ENCODE results near the gene RUNX1. TPM values are rescaled to one million over a fixed set of nuclear protein-coding genes. Genes with fewer than 3 reads are reported as not detected.
"Not testable (repeated sequence)": the region's sequence is repeated elsewhere in the genome, so short reads cannot be mapped to it uniquely, and the experiment has no call there.

RUNX1 gene
- total RNA-seq, 1 donor from 2014 or later, result 25.4 TPM

DNA sequence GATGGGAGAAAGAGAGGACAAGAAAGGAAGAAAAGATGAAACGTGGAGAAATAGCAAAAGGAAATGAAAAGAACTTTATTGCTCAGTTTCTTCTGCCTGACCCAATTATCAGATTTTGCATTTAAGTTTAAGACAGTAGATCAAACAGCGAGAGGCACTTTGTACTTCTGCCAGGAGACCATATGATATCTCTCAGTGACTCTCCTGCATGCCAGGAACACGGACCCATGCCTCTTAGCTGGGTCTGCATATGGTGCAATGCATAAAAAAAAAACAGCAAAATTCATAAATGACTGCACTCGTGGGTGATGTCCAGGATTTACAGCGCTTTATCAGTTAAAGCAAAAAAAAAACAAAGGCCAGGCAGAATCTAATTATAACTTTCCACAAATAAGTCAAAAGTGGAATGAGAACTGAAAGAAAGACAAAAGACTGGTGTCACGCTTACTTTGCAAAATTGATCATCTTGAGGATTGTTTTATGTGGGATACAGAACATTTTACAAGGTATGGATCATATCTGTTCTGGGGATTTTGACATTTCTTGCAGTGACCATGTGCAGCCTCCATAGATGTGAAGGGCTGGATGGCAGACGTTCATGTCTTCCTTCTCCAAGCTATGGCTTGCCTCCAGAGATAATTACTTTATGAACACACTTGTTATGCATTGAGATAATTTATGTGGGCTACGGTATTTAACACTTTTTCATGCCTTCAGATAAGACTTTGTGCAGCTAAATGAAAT, 79.5 kb downstream of the RUNX1 start:
- DNase-seq (ENCODE audit: low read depth), result no peak

DNA sequence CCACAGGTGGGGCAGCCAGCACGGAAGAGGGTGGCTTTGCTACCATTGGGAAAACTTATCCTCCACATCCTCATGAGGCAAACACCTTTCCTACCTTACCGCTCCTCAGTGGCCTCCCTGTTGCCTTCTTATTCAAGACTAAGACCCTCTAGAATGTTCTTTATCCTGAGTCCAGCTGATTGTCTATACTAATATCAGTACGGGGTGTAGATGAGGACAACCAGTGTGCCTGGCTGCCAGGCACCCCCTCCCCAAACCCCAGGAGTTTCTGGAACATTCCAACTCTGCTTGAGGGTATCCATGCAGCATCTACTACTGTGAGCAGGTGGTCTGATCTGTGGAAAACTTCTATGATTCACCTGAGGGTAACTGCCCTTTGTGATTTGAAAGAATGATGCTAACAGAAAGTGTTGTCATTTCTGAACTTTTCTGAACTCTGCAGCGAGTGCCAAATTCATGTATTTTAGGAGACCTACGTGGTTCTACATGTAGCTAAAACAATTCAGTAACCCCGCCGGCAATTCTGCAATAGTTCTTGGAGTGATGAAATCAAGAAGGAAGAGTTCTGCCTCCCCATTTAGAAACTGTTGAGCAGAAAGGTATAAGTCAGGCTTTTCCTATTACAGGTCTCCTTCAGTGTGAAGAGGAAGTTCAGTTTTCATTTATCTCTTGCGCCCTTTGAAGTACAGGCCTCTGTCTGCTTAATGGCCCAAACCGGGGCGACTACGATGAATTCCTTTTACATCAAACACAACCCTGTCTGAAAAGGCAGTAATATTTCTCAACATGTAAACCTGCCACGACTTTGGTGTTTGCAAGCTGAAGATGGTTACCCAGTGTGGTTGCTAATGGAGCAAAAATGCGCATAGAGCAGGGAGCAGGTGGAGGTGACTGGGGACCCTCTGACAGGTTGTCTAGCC, 80.4 kb downstream of the RUNX1 start:
- DNase-seq (ENCODE audit: low read depth), result no peak

DNA sequence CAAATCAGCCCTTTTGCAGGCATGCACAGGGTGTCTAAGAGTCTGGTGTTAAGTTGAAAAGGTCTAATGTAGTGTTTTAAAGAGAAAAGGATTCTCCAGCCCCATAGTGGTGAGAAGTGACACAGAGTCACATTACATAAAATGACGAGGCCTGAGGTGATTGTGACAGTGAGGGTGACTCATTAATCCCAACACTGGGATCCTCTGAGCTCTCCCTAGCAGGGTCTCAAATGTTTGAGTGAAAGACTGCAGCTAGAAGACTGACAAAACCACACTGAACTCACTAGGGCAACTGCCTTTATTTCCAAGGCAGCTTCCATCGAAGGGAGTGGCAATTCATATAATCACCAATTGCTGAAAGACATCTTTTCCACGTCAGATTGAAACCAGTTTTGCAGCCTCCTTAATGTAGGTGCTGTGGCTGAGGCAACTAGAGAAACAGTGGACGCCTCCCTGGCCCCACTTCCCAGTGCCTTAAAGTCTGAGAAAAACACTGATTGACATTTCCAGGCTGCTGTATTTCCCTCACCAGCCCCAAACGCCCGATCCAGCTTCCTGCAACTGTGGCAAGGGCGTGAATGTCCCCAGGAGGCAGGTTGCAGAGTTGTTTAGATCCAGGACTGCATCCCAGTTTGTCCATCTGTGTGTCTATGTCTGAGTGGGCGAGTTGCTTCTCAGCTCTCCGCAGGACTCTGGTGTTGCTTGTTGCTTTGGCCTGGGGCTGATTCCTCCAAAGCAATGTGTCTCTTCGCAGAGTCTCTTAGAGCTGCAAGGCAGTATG, 81.4 kb downstream of the RUNX1 start:
- peak; percentile 10 for DNase-seq (ENCODE audit: low read depth)

DNA sequence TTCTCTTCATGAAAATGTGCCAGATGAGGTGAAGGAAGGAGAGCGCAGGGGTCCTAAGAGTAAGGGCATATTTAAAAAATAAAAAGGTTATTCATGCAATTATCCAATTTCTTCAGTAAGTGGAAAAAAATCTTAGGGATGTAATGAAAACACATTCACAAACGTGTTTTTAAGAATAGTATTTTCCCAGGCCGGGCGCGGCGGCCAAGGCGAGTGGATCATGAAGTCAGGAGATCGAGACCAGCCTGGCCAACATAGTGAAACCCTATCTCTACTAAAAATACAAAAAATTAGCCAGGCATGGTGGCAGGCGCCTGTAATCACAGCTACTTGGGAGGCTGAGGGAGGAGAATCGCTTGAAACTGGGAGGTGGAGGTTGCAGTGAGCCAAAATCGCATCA, 82.2 kb downstream of the RUNX1 start:
- DNase-seq (ENCODE audit: low read depth), result not testable (repeated sequence)

DNA sequence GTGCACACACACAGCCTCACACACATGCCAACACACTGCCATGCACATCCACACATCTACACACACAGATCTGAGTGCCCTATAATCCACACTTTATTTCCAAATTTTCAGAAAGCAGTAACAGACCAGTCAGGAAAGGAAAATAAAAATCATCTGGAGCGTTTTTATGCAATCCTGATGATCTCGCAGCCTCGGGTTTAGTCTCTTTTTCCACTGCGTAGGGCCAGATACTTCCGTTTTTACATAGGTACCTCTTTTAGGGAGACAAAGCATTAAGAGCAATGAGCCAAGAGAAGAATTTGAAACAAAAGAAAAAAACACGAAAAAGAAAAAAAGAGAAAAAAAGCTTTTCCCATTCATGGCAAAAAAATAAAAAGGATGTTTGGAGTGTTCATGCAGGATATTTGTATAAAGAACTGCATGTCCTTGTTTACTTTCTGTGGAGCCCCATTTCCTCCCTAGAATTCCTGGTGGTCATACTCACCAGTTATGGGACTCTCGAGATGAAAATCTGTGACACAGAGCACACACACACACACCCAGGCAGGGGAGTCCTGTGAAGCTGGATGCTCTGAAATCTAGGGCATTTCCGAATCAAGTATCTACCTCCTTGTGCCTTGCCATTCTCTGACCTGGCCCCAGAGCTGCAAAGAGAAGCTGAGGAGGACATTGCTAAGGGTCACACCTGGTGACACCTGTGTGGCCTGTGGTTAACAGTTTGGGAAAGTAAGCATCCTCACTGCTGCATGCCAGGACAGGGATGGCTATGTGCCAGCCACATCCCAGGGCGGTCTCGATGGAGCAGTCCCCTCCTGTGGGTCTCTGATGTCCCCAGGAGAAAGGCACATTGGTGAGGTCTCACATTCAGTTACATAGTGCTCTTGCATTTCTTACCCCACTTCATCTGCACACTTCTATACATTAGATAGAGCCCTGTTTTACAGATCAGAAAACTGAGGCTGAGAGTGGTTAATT, 83.6 kb downstream of the RUNX1 start:
- peak; percentile 33 for DNase-seq (ENCODE audit: low read depth)

DNA sequence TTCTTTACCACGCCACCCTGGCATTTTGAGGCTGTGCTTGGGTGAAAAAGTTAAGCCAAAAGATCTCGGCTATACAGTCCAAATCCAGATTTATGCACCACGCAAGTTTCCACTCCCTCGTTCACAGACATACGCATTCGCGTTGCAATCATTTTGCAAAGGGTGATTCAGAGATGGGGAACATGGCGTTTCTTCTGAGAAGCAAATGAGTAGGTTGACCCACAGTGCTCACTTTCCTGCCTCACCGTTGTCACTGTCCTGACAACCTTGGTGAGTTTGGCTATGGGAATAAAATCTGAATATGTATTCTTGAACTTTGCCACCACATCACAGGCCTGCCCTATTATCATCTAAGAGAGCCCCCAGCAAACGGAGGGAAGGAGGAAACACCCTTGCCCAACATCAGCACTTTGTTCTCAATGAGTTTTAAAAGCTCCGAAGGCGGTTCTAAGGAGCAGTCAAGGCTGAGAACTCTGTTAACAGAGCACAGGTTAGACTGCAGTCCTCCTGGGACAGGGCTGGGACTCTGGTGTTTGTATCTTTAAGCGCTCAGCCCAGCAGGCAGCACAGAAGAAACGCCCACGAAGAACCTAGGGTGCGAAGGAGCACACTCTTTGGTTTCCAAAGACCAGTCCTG, 86.4 kb downstream of the RUNX1 start:
- DNase-seq (ENCODE audit: low read depth), result no peak

DNA sequence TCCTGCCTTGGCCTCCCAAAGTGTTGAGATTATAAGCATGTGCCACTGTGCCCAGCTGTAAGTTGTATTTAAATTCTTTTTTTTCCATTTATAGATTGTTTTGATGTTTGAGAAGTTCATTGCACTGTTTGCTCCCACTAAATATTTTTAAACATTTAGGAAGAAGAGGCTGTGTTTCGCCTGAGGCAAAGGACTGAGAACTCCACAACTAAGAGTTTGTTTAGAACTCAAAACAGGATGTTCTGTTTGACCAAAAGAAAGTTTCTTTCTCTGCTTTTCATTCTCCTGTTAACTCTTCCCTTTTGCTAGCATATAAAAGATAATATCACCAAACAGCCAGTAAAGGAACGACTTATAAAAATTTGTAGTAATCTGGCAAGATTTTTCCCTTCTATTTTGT, 87.0 kb downstream of the RUNX1 start:
- DNase-seq (ENCODE audit: low read depth), result no peak

DNA sequence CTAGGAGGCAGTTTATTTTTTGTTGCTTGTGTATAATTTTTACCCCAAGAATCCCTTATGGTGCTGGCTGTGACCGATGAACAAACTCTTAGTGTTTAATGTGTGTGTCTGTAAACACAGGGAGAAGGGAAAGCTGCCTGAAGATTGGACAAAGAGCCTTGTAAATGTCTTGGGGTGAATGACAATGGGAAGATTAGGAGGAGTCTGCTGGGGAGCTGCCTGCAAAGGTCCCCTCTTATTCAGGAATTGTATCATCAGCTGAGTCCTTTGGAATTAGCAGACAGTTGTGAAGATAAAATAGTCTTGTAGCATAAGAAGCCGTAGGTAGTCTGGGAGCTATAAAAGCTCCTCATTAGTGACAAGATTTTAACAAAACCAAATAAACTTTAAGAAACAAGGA, 88.4 kb downstream of the RUNX1 start:
- DNase-seq (ENCODE audit: low read depth), result no peak

DNA sequence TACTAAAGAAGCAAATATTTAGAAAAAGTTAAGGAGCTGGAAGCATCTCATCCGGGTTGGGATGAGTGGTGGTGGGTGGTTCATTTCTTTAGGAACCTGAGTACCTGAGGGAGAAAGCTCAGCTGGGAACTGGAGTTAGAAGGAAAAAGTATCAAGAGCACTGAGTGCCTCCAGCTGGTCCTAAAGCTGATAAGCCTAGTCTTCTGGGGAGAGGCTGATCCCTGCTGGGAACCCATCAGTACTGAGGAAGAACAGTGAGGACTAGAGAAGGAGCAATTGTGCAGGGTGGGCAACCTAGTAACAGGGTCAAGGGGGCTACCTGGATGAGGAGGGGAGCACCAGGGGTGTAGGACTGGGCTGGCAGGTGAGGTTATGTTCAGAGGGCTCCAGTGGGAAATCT, 89.5 kb downstream of the RUNX1 start:
- no peak for DNase-seq (ENCODE audit: low read depth)

DNA sequence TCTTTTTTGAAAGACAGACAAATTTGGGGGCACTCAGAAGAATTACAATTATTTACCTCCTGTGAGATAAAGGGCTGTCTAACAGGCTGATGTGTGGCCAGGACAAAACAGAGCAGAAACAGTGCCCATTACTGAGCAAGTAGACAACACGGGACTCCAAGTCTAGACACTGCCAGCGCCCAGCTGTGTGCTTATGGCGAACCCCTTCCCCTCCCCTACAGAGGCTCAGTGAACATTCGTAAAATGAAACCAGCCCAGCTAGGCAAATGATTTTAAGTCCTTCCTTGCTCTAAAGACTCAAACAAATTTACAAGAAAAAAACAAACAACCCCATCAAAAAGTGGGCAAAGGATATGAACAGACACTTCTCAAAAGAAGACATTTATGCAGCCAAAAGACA, 91.1 kb downstream of the RUNX1 start:
- no peak for DNase-seq (ENCODE audit: low read depth)

DNA sequence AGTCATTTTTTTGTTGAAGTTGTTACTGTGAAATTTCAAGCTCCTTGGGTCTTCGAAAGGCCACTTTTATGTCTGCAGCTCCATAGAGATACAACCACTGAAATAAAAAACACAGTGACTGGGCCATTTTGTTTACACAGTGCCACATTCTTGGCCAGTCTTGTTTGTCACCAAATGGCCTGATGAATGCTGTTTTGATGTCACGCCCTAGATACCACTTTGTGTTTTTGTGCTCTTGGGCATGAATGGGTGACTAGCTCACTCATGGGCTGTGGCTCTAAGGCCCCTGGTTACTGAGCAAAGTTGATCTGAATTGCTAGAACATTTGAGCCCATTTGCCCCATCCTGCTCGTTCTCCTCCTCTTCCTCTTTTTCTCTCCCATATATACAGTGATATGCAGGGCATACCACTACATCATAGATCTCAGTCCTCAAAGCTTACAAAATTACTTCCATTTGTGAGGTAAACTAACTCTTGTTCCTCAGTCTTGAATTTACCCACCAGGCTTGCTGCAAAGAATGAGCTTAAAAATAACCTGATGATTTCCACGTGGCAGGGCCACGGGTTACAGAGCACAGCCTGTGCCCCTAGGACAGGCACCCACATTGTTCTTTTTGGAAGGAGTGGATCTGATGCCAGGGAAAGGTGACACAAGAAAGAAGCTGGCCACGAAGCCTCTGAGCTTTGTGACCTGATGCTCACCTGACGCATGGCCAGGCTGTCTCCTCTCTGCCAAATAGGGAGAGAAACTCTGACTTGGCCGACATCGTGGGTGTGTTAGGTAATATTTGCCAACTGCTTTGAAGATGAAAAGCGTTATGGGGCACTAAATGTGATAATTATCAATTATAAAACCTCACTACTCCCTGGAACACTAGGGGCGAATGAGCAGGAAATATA, 92.4 kb downstream of the RUNX1 start:
- DNase-seq (ENCODE audit: low read depth), result peak; percentile 9

DNA sequence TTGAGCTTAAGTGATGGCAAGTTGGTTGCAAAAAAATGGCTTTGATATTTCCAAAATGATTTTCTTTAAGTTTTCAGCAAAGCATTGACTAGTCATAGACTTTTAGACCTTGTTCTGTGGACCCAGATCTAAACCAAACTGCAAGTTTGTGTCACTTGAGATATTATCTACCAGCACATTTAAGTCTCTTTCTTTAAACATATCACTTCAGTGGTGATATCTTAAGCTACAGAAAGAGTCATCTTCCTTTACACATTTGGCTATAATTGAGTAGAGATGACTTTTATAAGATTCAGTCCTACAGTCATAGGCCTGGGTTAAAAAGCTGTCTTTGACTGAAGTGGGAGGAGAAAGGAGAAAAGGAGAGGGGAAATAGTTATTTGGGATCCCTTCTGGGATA, 95.2 kb downstream of the RUNX1 start:
- no peak for DNase-seq (ENCODE audit: low read depth)

DNA sequence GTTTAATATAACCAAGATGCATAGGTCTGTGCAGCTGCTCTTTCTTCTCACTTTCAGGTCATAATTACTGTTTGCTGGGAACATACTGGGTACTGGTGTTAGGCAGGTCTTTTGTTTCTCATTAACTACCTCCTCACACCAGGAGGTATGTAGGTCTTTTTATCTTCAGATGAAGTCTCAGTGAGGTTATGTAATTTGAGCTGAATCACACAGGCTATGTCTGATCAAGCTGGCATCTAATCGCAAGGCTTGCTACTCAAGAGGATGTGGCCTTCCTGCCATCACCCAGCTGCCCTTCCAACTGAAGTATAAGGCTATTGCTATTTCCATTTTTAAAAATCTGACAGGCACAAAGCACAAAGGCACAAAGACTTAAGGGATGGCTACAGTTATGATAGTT, 96.4 kb downstream of the RUNX1 start:
- peak; percentile 96 for DNase-seq (ENCODE audit: low read depth)

DNA sequence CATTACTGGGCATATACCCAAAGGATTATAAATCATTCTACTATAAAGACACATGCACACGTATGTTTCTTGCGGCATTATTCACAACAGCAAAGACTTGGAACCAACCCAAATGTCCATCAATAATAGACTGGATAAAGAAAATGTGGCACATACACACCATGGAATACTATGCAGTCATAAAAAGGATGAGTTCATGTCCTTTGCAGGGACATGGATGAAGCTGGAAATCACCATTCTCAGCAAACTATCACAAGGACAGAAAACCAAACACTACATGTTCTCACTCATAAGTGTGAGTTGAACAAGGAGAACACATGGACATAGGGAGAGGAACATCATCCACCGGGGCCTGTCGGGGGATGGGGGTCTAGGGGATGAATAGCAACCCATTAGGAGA, 97.2 kb downstream of the RUNX1 start:
- not testable (repeated sequence) for DNase-seq (ENCODE audit: low read depth)

DNA sequence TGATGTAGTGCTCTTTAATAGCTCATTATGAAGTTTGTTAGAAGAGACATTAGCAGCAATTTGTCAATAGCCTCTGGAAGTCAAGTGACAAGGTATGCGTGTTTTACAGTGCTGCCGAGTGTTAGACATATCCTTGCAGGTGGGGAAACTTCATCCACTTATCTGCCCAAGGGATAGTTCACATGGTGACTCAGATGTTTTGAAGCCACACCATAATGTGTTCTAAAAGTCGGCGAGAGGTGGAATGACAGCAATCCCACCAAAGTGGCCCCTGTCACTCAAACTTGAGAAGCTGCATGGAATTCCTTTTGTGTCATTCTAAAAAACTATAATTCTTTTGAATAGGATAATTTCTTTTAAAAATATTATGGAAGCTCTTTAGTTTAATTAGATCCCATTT, 98.1 kb downstream of the RUNX1 start:
- no peak for DNase-seq (ENCODE audit: low read depth)

DNA sequence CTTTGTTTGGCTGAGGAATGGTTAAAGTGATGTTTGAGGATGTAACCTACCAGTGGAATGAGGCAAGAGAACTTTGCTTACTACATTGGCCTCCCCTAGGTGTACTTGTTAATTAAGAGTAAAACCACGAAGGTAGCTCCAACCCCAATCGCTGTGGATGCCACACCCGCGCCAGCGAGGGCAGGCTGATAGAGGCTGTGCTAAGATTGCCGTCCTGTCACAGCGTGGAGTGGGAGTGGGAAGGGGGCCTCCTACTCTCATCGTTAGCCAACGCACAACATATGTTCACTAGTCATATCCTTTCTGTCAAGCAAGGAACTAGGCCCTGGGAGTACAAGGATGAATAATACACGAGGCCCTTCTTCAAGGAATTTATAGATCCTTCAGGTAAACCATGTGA, 99.6 kb downstream of the RUNX1 start:
- no peak for DNase-seq (ENCODE audit: low read depth)

DNA sequence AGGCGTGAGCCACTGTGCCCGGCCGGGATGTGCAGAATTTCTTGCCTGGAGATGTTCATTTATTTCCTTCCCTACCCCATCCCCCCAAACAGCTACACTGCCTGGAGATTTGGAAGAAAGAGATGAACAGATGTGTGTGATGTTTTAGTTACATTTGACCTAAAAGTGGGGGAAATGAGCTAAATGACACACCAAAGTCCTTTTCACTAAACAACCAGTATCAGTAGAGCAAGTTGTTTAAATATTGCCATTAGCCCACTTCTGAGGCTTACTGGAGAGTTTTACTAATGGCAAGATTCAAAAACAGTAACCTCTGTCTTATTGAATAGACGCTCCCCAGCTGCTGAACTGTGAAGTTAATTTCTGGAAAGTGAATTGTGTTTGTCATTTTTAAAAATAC, 100.1 kb downstream of the RUNX1 start:
- no peak for DNase-seq (ENCODE audit: low read depth)

DNA sequence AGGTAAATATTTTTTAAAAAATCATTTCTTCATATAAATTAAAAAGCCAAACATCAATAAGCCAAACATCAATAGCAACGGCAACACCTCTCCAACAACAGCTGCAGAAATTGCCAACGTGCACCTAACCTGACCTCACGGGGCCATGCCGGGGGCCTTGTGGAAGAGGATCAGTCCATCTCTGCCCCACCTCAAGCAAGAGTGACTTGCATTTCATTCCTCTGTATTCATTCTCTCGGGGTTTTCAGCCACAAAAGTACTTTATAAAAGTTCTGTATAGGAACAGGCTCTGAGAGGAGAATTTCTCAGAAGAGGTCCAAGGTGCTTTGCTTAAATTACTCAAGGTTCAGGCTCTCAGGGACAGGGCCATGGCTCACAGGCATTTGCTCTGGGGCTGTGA, 100.9 kb downstream of the RUNX1 start:
- no peak for DNase-seq (ENCODE audit: low read depth)

DNA sequence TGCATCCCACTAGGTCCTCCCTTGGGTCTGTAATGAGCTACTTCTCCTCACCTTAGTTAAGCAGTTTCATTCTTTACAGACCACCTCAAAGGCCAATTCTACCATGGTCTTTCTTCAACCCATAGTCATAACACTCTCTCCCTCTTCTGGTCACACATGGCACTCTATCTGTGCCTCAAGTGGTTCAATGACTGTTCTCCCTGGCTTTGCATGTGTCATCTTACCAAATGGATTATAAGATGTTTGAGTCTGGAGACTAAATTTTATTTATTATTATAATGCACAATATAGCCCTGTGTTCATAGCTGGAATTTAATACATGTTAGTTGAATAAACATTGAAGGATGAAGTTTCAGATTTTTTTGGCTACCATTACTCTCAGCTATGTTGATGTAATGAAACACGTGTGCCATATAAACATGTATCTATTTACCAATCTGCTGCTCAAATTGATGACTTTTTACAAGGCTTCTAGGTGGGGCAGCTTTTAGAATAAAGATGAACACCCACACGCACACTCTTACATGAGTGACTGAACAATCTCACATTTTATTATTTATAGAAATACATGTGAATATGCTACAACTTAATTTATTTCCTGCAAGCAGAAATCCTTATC, 102.1 kb downstream of the RUNX1 start:
- DNase-seq (ENCODE audit: low read depth), result no peak
